ENCODE results near the gene SLC25A43.

DNA sequence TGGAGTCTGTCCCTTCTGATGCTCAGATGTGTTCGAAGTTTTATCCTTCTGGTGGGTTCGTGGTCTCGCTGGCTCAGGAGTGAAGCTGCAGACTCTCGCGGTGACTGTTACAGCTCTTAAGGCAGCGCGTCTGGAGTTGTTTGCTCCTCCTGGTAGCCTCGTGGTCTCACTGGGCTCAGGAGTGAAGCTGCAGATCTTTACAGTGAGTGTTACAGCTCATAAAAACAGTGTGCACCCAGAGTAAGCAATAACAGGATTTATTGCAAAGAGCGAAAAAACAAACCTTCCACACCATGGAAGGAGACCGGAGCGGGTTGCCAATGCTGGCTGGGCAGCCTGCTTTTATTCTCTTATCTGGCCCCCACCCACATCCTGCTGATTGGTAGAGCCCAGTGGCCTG is 87.6 kb downstream of the SLC25A43 start:
- TF ChIP-seq, protein P1, sequence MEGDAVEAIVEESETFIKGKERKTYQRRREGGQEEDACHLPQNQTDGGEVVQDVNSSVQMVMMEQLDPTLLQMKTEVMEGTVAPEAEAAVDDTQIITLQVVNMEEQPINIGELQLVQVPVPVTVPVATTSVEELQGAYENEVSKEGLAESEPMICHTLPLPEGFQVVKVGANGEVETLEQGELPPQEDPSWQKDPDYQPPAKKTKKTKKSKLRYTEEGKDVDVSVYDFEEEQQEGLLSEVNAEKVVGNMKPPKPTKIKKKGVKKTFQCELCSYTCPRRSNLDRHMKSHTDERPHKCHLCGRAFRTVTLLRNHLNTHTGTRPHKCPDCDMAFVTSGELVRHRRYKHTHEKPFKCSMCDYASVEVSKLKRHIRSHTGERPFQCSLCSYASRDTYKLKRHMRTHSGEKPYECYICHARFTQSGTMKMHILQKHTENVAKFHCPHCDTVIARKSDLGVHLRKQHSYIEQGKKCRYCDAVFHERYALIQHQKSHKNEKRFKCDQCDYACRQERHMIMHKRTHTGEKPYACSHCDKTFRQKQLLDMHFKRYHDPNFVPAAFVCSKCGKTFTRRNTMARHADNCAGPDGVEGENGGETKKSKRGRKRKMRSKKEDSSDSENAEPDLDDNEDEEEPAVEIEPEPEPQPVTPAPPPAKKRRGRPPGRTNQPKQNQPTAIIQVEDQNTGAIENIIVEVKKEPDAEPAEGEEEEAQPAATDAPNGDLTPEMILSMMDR (IDR thresholded peaks at IDR 0.05 in 4 of 5, conservative IDR thresholded peaks at IDR 0.05 in 1 of 5): no peak
- no peak for TF ChIP-seq POLR2A (IDR thresholded peaks at IDR 0.05)

Measured in gastrocnemius medialis (tissue), 4 donors.